GM19239 (cell line): ENCODE measurements around the gene COPS4.
"Not testable (repeated sequence)": the region's sequence is repeated elsewhere in the genome, so short reads cannot be mapped to it uniquely, and the experiment has no call there.

Experiments used
- DNase-seq: peaks from one replicate; pipeline ENCODE4 v3.0.0; 2011; ENCODE audit warnings: low spot score; ENCODE audit not compliant: insufficient read length
- FAIRE-seq: peaks from 2 replicates; lab custom pipeline; 2011; peaks lifted over from hg19 to GRCh38; lab: Jason Lieb, UNC

COPS4 gene

GRCh38 chr4:83022724-83023450 lies 12.1 kb upstream of the COPS4 start:
- DNase-seq = no peak
- no peak for FAIRE-seq

- not testable (repeated sequence) for FAIRE-seq, DNase-seq
Observed at GRCh38 chr4:83023599-83023998, 11.4 kb upstream of the COPS4 start.

- DNase-seq = no peak
- FAIRE-seq = no peak
Observed at GRCh38 chr4:83024233-83024632, 10.8 kb upstream of the COPS4 start.

- DNase-seq (no peak), FAIRE-seq (peak; percentile 78)
Observed at GRCh38 chr4:83025563-83025962, 9.4 kb upstream of the COPS4 start.

- no peak for FAIRE-seq
- DNase-seq = no peak
Observed at GRCh38 chr4:83028976-83029375, 6.0 kb upstream of the COPS4 start.

- no peak for DNase-seq
- FAIRE-seq = no peak
Observed at GRCh38 chr4:83029688-83030087, 5.3 kb upstream of the COPS4 start.

GRCh38 chr4:83036991-83037665 lies 2.1 kb downstream of the COPS4 start:
- FAIRE-seq (no peak), DNase-seq (no peak)

GRCh38 chr4:83040269-83040668 lies 5.3 kb downstream of the COPS4 start:
- no peak for DNase-seq
- no peak for FAIRE-seq

GRCh38 chr4:83043157-83043556 lies 8.2 kb downstream of the COPS4 start:
- not testable (repeated sequence) for FAIRE-seq, DNase-seq

GRCh38 chr4:83043801-83044407 lies 8.9 kb downstream of the COPS4 start:
- no peak for DNase-seq
- FAIRE-seq = no peak

GRCh38 chr4:83046693-83047473 lies 11.9 kb downstream of the COPS4 start:
- DNase-seq = no peak
- FAIRE-seq = no peak

GRCh38 chr4:83048781-83049180 lies 13.8 kb downstream of the COPS4 start:
- FAIRE-seq, DNase-seq: not testable (repeated sequence)

- FAIRE-seq = no peak
- DNase-seq = no peak
Observed at GRCh38 chr4:83054928-83055327, 19.9 kb downstream of the COPS4 start.

- DNase-seq = no peak
- FAIRE-seq = no peak
Observed at GRCh38 chr4:83062739-83063138, 27.8 kb downstream of the COPS4 start.

GRCh38 chr4:83065266-83065665 lies 30.3 kb downstream of the COPS4 start:
- FAIRE-seq (no peak), DNase-seq (no peak)

GRCh38 chr4:83067058-83067639 lies 32.2 kb downstream of the COPS4 start:
- DNase-seq = no peak
- FAIRE-seq = no peak

GRCh38 chr4:83071116-83071515 lies 36.1 kb downstream of the COPS4 start:
- FAIRE-seq (no peak), DNase-seq (no peak)

- peak; percentile 97 for FAIRE-seq
- peak; percentile 50 for DNase-seq
Observed at GRCh38 chr4:83074086-83074704, 39.2 kb downstream of the COPS4 start.

GRCh38 chr4:83074783-83075182 lies 39.8 kb downstream of the COPS4 start:
- not testable (repeated sequence) for DNase-seq
- FAIRE-seq = peak; percentile 23
